NCI-H345 treated with DMSO at 0.1 percent for 48 hours (cell line): ENCODE results near the gene RORC.

Experiments used
- DNase-seq: peaks from one replicate; lab custom pipeline; 2025; ENCODE audit not compliant: unreplicated experiment; lab: John Stamatoyannopoulos, UW

RORC gene

GRCh38 chr1:151828921-151829320, 2.7 kb downstream of the RORC start:
- no peak for DNase-seq

GRCh38 chr1:151827853-151828252, 3.7 kb downstream of the RORC start:
- DNase-seq = no peak

GRCh38 chr1:151825751-151826660, 5.6 kb downstream of the RORC start:
- DNase-seq = no peak

- no peak for DNase-seq
Observed at GRCh38 chr1:151825204-151825603, 6.4 kb downstream of the RORC start.

GRCh38 chr1:151823175-151823574, 8.4 kb downstream of the RORC start:
- no peak for DNase-seq

- no peak for DNase-seq
Observed at GRCh38 chr1:151822404-151822803, 9.2 kb downstream of the RORC start.

GRCh38 chr1:151820940-151821339, 10.7 kb downstream of the RORC start:
- peak; percentile 75 for DNase-seq

GRCh38 chr1:151819976-151820623, 11.5 kb downstream of the RORC start:
- DNase-seq = no peak

GRCh38 chr1:151819227-151819835, 12.3 kb downstream of the RORC start:
- no peak for DNase-seq

GRCh38 chr1:151817353-151817730, 14.3 kb downstream of the RORC start:
- DNase-seq = no peak

GRCh38 chr1:151816548-151817352, 14.9 kb downstream of the RORC start:
- no peak for DNase-seq

GRCh38 chr1:151815716-151816327, 15.8 kb downstream of the RORC start:
- no peak for DNase-seq

- no peak for DNase-seq
Observed at GRCh38 chr1:151814971-151815545, 16.5 kb downstream of the RORC start.

GRCh38 chr1:151814426-151814825, 17.2 kb downstream of the RORC start:
- no peak for DNase-seq

- DNase-seq = no peak
Observed at GRCh38 chr1:151813271-151813977, 18.2 kb downstream of the RORC start.

GRCh38 chr1:151811181-151811580, 20.4 kb downstream of the RORC start:
- DNase-seq = no peak

- DNase-seq = no peak
Observed at GRCh38 chr1:151809985-151810556, 21.5 kb downstream of the RORC start.

- no peak for DNase-seq
Observed at GRCh38 chr1:151809290-151809984, 22.2 kb downstream of the RORC start.

GRCh38 chr1:151807766-151808165, 23.8 kb downstream of the RORC start:
- DNase-seq = no peak
